ENCODE results near the gene ATOH8.
"Not testable (repeated sequence)": the region's sequence is repeated elsewhere in the genome, so short reads cannot be mapped to it uniquely, and the experiment has no call there.

Gene ATOH8

DNA sequence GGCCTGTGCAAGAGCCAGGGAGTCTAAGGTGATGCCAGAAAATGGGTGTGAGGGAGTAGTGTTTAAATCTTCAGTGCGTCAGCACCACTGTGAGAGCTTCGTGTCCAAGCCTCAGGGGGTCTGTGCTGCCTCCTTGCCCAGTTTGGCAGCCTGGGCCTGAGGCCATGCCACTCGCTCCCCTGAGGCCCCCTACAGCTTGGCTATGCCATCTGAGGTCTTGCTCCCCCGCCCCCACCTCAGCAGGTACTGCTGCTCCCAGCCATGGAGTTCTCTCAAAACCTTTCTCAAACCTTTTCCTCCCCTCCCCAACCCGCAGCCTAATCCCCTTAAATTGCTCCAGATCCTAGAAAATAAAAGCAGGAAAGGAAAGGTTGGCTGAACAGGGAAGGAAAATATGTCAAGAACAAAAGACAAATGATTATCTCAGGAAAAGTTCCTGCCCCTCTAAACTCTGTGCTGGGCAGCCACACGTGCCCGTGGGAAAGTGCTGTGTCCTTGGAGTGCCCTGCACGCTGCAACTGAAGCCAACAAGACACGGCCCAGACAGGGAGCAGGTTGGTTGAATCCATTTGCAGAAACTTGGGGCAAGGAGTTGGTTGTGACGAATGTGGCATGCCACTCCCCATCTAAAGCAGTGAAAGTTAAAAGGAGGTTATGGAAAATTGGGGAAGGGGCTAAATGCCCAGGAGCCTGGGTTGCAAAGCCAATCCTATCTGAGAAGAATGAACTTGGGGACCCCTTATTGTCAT, 61.2 kb downstream of the ATOH8 start:
- Histone ChIP-seq H3K36me3 (no peaks in the 10 kb centered on the region), H3K4me1 (peaks cover 0 to 17% (median 5%) of the 10 kb centered on the region in 10 experiments; a peak in 9 of 20 replicates), H3K27me3 (peaks cover 9 to 24% (median 21%) of the 10 kb centered on the region in 11 experiments; a peak in 21 of 22 replicates), H3K27ac (no peak overlapping the region), H3K4me3 (no peak overlapping the region), H3K9me3 (replicated peaks in 1 of 11) (no peaks in the 10 kb centered on the region), H4K20me1 (no peaks in the 10 kb centered on the region; a peak in 1 of 22 replicates), H3K9ac (no peak overlapping the region), H3K4me2 (no peak overlapping the region)
- TF ChIP-seq Cebpa-rat (IDR thresholded peaks at IDR 0.05), result no peak

DNA sequence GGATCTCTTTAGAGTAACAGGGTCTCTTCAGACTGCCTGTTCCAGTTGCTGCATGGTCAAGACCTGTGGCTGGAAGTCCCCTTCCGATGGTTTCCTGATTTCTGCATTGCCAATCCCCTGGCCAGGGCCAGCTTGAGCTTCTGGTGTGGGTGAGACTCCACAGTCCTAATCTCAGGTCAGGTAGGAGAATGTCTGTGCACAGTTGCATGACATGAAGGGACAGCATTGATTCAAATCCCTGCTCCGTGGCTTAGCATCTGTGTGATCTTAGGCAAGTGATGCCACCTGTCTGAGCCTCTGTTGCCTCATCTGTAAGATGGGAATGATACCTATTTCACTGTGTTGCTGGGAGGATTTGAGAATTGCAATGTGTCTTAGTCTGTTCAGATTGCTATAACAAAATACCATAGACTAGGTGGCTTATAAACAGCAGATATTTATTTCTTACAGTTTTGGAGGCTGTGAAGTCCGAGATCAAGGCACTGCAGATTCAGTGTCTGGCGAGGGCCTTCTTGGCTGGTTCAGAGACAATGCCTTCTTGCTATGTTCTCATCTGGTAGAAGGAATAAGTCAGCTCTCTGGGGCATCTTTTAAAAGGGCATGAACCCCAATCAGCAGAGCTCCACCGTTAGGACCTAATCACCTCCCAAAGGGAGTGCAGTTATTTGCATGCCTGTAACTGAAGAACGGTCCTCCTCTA, 66.2 kb downstream of the ATOH8 start:
- no peak overlapping the region for H3K9ac ChIP-seq
- no peak overlapping the region for H3K4me3 ChIP-seq
- peak overlapping the region in 1 of 11 experiments; percentile 18; a peak in 1 of 22 replicates for H3K4me2 ChIP-seq
- peaks cover 0 to 6% (median 0%) of the 10 kb centered on the region in 10 experiments; a peak in 3 of 20 replicates for H3K4me1 ChIP-seq
- no peak for TF ChIP-seq Cebpa-rat (IDR thresholded peaks at IDR 0.05)
- H3K9me3 ChIP-seq (replicated peaks in 1 of 11), result no peaks in the 10 kb centered on the region
- H3K27ac ChIP-seq, result no peak overlapping the region
- no peaks in the 10 kb centered on the region for H3K36me3 ChIP-seq
- no peaks in the 10 kb centered on the region; a peak in 1 of 22 replicates for H4K20me1 ChIP-seq
- no peaks in the 10 kb centered on the region for H3K27me3 ChIP-seq

DNA sequence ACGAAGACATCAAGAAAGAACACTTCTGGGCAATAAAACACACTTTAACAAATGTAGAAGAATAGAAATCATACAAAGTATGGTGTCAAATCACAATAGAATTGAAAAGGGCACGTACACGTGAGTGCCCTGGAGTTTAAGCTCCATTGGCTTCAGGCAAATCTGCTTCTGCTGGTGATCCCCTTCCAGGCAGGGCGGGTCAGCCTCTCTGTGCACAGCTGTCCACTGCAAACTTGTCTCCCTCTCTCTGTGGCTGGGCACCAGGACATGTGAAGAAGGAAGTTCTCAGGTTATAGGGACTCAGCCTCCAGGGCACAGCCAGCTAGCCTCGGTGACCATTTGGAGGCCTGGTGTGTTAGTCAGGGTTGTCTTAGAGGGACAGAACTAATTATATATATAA, 69.0 kb downstream of the ATOH8 start:
- Histone ChIP-seq H3K9ac (no peak overlapping the region), H3K9me3 (replicated peaks in 1 of 11) (no peaks in the 10 kb centered on the region), H3K4me1 (peaks cover 0 to 10% (median 7%) of the 10 kb centered on the region in 10 experiments; a peak in 14 of 20 replicates), H3K27me3 (no peaks in the 10 kb centered on the region), H3K36me3 (no peaks in the 10 kb centered on the region), H3K27ac (no peak overlapping the region), H3K4me3 (no peak overlapping the region), H3K4me2 (no peak overlapping the region), H4K20me1 (no peaks in the 10 kb centered on the region)
- TF ChIP-seq Cebpa-rat (IDR thresholded peaks at IDR 0.05), result no peak

DNA sequence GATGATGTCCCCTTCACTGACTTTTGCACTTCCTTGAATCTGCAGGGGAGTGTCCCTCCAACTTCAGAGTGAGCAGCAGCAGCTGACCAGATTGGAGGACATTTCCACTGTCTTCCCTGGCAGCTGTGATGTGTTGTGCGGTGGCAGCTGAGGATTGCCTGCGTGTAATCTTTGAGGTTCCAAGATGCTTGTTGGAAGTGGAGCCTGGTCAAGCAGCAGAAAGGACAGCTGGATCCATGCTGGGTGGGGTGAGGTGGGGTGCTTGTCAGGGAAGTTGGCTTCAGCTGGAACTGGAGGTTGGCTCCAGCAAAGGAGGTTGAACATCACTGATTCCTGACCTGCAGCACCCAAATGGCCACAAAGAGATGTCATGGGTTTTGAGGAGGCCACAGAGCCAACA, 70.2 kb downstream of the ATOH8 start:
- Histone ChIP-seq H3K27ac (no peak overlapping the region), H3K27me3 (no peaks in the 10 kb centered on the region), H3K4me1 (peaks cover 0 to 18% (median 8%) of the 10 kb centered on the region in 10 experiments; a peak in 14 of 20 replicates), H3K9me3 (replicated peaks in 1 of 11) (no peaks in the 10 kb centered on the region), H3K4me2 (no peak overlapping the region), H3K4me3 (no peak overlapping the region), H3K9ac (no peak overlapping the region), H3K36me3 (no peaks in the 10 kb centered on the region), H4K20me1 (no peaks in the 10 kb centered on the region)
- TF ChIP-seq Cebpa-rat (IDR thresholded peaks at IDR 0.05), result no peak

DNA sequence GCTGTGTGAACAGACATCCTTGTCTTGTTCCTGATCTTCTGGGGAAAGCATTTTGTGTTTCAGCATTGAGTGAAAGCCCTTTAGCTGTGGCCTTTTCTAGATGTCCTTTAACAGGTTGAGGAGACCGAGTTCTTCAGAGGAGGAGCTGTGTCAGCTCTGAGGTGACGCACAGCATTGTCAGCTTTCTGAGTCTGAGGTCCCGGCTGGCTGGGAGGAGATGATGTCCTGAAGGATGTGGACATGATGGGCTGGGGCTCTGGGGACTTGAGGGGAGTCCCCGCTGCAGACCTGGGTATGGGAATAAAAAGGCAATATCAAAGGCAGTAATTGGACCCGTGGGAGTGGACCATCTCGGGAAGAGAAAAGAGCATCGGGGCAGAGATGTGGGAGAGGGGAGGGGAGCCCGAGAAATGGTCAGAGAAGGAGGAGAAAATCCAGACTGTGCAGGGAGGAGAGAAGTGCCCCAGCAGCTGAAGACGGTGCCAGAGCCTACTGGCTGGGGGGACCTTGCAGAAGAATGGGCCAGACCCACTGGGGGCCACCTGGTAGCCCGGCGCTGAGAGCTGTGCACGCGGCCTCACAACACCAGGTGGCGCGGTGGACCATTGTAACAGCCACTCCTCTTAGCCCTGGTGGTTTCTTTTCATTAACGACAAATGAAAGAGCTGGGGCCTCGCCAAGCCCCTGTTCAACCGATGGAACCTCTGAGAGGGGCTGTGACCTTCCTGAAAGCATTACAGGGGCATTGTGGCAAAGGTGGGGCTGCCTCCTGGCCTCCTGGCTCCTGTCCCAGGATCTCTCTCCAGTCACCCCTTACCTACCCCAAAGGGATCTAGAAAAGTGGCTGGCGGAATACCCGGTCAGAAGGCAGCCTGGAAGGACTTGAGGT, 73.4 kb downstream of the ATOH8 start:
- no peak overlapping the region for H3K4me3 ChIP-seq
- H4K20me1 ChIP-seq, result no peaks in the 10 kb centered on the region
- TF ChIP-seq Cebpa-rat (IDR thresholded peaks at IDR 0.05), result no peak
- peak overlapping the region in 2 of 11 experiments; percentile 17 to 26; a peak in 2 of 22 replicates for H3K27ac ChIP-seq
- peak overlapping the region in 6 of 11 experiments; percentile 25 to 55 (median 44); a peak in 4 of 22 replicates for H3K9ac ChIP-seq
- no peaks in the 10 kb centered on the region for H3K27me3 ChIP-seq
- no peaks in the 10 kb centered on the region; a peak in 1 of 22 replicates for H3K9me3 ChIP-seq (replicated peaks in 1 of 11)
- peak overlapping the region in 10 of 11 experiments; percentile 37 to 74 (median 58); a peak in 19 of 22 replicates for H3K4me2 ChIP-seq
- no peaks in the 10 kb centered on the region for H3K36me3 ChIP-seq
- H3K4me1 ChIP-seq, result peaks cover 7 to 29% (median 19%) of the 10 kb centered on the region in 10 experiments; a peak in 19 of 20 replicates

DNA sequence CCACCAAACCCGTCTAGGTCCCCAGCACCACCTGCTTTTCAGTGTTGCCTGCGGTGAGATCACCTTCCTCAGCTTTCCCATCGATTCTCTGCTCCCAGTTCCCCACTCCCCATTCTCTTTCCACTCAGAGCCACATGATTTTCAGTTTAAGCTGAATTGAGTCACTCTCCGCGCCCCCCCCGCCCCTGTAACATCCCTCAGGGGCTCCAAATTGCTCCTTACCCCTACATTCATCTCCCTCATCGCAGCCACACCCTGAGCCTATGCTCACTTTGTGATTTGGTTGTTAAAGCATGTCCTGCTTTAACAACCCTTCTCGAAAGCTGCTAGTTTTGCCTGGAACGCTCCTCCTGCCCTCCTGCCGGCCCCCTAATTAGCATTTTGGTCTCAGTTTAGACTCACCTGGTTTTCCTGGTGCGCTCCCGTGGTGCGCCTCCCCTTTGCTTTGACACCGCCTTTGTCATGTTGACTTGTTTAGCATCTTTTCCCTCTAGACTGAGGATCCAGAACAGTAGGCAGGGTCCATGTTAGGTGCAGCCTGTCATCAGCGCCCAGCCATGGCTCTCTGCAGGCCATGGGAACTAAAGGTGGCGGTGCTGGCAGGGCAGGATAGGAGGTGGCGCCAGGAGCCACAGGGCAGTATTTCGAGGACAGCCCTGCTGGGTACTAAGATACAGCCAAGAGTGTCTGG, 74.2 kb downstream of the ATOH8 start:
- H3K27ac ChIP-seq, result peak overlapping the region in 2 of 11 experiments; percentile 17 to 26; a peak in 2 of 22 replicates
- peaks cover 7 to 29% (median 19%) of the 10 kb centered on the region in 10 experiments; a peak in 19 of 20 replicates for H3K4me1 ChIP-seq
- H3K9me3 ChIP-seq (replicated peaks in 1 of 11), result no peaks in the 10 kb centered on the region; a peak in 1 of 22 replicates
- no peak for TF ChIP-seq Cebpa-rat (IDR thresholded peaks at IDR 0.05)
- H3K27me3 ChIP-seq, result no peaks in the 10 kb centered on the region
- no peaks in the 10 kb centered on the region for H3K36me3 ChIP-seq
- H3K4me3 ChIP-seq, result no peak overlapping the region
- peak overlapping the region in 6 of 11 experiments; percentile 25 to 55 (median 44); a peak in 2 of 22 replicates for H3K9ac ChIP-seq
- peak overlapping the region in 10 of 11 experiments; percentile 37 to 74 (median 58); a peak in 19 of 22 replicates for H3K4me2 ChIP-seq
- H4K20me1 ChIP-seq, result no peaks in the 10 kb centered on the region

DNA sequence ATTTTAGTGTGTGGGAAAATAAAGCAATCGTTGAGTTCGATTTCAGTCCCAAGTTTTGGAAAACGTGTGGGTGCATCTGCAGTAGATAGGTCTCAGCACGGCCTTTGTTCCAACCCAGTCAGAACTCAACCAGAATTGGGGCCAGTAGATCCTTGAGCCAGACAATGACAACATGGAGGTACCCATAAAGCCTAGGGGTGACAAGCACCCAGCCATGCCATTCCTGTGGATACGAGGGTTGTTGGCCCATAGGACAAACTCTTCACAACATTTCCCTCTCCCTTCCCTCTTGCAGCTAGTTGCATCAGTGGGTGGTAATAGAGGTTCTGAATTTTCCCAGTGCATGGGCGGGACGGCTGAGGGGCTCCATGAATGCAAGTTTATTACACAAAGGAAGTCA, 74.9 kb downstream of the ATOH8 start:
- Histone ChIP-seq H3K27ac (no peak overlapping the region), H3K4me3 (no peak overlapping the region), H3K9ac (no peak overlapping the region), H3K27me3 (no peaks in the 10 kb centered on the region), H3K36me3 (no peaks in the 10 kb centered on the region), H3K9me3 (replicated peaks in 1 of 11) (no peaks in the 10 kb centered on the region; a peak in 1 of 22 replicates), H3K4me1 (peaks cover 7 to 29% (median 19%) of the 10 kb centered on the region in 10 experiments; a peak in 19 of 20 replicates), H4K20me1 (no peaks in the 10 kb centered on the region), H3K4me2 (no peak overlapping the region)
- TF ChIP-seq Cebpa-rat (IDR thresholded peaks at IDR 0.05), result no peak

DNA sequence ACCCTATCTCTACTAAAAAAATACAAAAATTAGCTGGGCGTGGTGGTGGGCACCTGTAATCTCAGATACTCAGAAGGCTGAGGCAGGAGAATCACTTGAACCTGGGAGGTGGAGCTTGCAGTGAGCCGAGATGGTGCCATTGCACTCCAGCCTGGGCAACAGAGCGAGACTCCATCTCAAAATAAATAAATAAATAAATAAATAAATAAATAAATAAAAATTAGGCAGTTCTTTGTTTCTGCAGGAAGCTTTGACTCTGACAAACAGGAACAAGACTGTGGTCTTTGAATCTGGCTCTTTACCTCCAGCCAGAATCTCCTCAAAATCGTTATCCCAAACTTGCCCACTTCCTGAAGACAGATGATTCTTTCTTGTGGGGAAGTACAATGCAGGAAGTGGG, 75.6 kb downstream of the ATOH8 start:
- H3K36me3 ChIP-seq; H3K4me3 ChIP-seq; H3K9ac ChIP-seq; H3K27me3 ChIP-seq; H3K9me3 ChIP-seq (replicated peaks in 1 of 11); H4K20me1 ChIP-seq; H3K27ac ChIP-seq: not testable (repeated sequence)
- Histone ChIP-seq H3K4me1 (peaks cover 7 to 29% (median 19%) of the 10 kb centered on the region in 10 experiments; a peak in 19 of 20 replicates), H3K4me2 (peak overlapping the region in 9 of 11 experiments; percentile 12 to 59 (median 29); a peak in 14 of 22 replicates)

Measured in BLaER1 treated with 17β-estradiol and CSF1 and Interleukin-3, amounts not matched to agents 10 nM and 100 nM (cell line).